HG03439 (cell line): Measurements from ENCODE around the gene RAI14.
"Not testable (repeated sequence)": the region's sequence is repeated elsewhere in the genome, so short reads cannot be mapped to it uniquely, and the experiment has no call there.

Source experiments
- ATAC-seq: cut with Tn5 transposase; IDR thresholded peaks from one replicate; pipeline ENCODE4 v1.9.1; 2021; ENCODE audit warnings: mild to moderate bottlenecking, moderate library complexity; ENCODE audit not compliant: unreplicated experiment

Gene RAI14

DNA sequence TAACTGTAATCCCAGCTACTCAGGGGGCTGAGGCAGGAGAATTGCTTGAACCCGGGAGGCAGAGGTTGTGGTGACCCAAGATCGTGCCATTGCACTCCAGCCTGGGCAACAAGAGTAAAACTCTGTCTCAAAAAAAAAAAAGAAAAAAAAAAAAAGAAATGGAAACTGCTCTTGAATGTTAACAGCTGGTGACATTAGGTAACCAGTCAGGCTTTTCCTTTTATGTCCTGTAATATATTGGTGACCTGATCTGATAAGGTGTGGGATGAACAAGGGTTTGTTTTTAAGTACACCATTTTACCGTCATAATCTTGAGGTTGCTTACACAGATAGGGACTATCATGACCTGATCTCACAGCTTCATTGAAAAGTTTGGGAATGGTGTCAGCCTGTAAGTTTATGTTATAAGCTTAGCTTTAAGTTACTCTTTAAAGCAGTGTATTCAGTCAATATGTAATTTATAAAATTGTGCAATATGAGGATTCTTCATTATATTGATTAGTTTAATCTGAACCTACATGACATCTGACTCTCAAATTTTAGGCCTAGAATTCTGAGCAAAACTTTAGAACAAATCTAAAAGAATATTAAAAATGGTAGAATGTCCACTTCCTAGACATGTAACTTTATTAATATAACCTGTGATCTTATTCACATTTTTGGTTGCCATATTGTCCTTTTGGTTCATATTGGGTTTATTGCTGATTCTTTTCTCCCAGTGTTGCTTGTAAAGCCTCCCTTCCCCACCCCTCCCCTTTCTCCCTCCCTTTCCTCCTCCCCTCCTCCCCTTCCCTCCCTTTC, 41.4 kb downstream of the RAI14 start:
- ATAC-seq = no peak

DNA sequence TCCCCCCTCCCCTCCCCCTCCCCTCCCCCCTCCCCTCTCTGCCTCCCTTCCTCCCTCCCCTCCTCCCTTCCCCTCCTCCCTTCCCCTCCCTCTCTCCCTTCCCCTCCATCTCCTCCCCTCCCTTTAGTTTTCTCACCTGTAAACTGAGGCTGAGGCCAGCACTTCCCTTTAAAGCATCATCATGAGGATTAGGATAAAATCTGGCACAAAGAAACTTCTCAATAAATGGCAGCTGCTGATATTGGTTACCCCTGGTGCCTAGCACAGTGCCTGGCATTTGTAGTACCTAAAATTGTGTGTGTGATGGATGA, 41.9 kb downstream of the RAI14 start:
- no peak for ATAC-seq

DNA sequence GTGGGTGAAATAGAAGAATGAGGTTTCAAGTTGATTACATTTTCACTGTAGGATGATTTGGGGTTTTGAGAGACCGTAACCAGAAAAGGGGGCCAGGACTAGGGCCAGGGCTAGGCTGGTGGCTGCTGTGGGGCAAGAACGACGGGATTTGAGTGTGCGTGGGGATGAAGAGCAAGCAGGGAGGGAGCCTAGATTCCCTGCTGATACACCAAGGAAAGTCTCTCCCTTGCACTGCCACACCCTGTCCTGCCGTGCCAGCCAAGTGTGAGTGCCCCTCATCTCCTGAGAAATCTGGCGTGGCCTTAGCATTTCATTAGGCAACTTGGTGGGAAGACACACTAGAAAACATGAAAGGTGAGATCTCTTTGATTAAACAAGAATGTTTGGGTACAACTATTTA, 42.6 kb downstream of the RAI14 start:
- no peak for ATAC-seq

DNA sequence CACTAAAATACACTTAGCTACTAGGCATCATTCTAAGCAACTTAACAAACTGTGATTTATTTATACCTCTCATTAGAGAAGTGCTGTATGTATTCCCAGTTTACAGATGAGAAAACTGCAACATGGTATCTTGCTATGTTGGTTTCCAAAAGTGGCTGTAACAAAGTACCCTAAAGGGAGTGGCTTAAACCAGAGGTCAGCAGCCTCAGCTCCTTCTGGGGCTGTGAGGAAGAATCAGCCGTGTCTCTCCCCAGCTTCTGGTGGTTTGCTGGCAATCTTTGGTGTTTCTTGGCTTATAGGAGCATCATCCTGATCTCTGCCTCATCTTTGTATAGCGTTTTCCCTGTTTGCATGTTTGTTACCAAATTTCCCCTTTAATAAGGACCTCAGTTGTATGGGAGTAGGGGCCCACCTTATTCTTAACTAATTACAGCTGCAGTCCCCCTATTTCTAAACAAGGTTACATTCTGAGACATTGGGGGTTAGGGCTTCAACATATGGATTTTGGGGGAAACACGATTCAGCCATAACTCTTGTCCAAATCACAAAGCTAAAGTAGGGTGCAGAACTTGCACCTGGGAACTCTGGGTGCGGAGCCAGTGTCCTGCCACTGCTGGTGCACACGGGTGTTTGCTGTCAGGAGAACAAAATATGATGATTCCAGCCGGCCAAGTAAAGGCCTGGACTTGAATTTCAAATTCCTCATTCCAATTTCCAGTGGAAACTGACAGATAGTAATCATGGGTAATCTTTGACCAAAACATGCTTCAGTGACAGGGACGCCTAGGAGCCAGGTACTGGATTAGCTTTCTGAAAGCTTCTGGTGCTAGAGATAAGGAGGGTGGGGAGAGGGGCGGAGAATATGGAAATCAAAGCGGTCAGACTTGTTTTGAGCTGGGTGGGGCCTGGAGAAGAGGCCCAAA, 43.3 kb downstream of the RAI14 start:
- no peak for ATAC-seq

DNA sequence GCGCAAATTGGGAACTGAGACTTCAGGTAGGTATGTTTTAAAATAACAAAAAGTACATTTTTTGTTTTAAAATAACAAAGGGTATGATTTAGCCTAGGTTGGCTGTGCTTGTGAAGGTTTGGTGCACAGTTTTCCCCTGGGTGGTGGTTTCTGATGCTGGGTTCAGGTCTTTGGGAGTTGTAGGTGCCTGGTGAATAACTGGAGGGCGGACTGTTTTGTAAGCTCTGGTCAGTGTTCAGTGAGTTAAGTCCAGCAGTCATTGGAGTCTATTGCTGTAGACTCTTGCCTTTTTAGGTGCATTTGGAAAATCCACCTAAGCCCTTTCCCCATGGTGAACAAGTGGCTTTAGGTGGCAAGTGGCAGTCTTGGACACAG, 43.9 kb downstream of the RAI14 start:
- no peak for ATAC-seq

DNA sequence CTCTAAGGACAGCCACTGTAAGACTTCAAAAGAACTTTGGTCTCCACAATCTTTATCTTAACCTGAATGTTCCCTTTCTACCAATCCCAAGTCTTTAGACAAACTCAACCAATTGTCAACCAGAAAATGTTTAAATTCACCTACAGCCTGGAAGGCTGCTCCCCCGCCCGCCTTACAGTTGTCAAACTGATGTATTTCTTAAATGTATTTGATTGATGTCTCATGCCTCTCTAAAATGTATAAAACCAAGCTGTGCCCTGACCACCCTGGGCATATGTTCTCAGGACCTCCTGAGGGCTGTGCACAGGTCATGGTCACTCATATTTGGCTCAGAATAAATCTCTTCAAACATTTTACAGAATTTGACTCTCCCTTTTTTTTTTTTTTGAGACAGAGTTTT, 45.3 kb downstream of the RAI14 start:
- ATAC-seq = not testable (repeated sequence)

DNA sequence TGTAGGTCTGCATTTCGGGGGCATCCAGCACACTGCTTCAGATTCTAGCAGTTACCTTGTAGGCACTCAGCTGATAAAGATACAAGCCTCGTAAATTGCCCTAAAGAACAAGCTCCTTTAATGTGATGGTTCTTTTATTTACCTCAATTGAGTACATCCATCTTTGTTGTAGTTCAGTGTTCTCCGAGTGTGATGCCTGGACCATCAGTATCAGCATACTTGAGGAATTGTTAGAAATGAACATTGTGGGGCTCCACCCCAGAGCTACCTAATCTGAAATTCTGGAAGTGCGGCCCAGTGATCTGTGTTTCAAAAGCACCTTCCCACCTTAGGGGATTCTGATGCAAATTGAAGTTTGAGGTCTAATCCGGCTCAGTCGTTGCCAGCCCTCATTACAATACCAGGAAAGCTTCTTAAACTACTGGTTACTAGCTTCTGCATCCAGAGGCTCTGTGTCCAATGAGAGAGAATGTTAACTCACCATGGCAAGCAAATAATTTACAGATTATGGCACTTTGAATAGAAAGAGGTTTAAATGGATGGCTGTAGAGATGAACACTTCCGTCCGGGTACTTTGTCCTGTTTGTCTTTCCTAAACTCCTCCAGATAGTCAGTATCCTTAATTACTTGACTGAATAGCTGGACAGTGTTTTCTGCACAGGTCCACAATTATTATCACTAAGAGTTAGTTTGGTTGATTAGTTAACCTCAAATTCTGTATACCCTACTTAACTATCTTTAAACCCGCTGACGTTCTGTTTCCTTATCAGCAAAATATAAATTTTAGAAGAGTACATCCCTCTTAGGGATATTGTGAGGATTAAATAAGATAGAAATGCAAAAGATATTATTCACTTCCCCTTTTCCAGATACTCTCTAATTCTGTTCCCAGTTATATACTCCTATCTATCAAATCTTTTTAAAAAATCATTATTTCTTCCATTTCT, 47.9 kb downstream of the RAI14 start:
- no peak for ATAC-seq

DNA sequence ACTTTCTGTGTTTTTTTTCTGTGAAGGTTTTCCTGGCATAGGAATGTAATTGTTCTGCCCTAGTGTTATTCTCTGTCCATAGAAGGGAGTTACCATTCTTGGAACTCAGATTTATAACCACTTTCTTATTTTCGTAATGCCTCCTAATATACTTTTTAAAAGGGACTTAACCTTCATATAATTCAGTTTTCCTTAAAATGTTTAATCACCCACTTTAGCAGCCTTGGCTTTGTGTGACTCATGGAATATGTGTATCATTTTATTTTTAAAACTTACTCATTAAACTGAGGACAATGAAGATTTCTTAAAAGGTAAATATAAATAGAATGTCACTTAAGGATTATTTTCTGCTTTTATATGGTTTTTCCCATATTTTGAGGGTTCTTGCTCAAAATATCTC, 50.0 kb downstream of the RAI14 start:
- no peak for ATAC-seq

DNA sequence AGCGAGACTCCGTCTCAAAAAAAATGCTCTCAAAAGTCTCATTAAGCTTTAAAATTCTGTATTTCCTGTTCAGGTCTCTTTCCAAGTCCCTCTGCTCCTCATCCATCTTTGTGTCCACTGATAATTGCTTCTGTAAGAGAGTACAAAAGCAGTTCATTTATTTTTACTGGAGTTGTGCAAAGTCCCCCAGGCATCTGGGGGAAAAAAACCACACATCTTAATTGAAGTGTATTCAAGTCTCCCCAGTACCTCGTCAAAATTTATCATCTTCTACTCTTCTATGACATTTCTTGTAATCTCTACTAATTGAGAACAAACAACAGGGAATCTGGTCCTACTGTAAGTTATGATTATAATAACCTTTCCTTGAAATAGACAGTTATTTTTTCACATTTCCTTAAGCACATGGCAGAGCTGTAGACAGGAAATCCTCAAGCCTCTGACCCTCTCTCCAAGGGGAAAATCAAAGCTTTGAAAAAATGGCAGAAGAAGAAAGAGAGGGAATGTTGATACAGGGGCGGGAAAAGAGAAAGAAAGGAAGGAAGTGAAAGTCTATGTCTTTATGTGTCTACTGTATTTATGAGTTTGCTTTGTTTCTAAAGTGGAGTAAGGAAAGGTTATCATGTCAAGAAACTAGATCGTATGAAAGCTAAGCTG, 51.5 kb downstream of the RAI14 start:
- no peak for ATAC-seq

DNA sequence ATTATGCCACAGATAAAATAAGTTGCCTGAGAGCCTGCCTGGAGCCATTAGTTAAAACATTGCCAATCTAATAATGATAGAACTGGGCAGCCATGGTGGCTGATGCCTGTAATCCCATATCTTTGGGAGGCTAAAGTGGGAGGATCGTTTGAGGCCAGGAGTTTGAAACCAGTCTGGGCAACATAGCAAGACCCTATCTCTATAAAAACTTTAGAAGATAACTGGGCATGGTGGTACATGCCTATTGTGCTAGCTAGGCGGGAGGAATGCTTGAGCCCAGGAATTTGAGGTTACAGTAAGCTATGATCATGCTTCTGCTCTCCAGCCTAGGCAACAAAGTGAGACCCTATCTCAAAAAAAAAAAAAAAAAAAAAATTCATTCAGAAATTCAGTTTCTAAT, 52.6 kb downstream of the RAI14 start:
- no peak for ATAC-seq

DNA sequence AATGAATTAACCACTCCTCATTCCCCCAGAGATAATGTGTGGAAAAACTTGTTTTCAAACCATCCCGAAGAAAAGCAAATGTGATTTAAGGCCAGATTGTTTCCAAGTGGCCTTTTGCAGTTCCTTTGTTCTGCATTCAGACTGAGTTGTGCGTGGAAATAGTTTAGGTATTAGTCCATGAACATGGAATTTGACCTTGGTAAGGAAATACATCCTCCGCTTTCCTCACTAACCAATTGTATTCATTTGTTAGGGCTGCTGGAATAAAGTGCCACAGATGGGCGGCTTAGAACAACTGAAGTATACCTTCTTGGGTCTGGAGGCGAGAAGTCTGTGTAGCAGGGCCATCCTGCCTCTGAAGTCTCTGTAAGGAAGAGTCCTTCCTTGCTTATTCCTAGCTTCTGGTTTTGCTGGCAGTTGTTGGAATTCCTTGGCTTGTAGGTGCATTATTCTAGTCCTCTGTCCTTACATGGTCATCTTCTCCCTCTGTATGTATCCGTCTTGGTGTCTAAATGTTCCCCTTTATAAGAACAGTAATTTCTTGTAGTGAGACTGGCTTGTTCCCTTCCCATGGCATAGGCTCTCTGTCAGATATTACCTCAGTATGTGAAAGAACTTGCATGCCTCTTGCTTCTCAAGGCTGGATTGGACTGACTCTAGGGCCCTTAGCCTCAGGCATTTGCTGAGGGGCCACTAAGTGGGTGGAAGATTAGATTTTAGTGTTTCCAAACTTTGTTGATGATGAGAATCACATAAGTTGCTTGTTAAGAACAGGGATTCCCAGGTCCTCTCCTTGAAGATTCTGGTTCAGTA, 53.9 kb downstream of the RAI14 start:
- no peak for ATAC-seq

DNA sequence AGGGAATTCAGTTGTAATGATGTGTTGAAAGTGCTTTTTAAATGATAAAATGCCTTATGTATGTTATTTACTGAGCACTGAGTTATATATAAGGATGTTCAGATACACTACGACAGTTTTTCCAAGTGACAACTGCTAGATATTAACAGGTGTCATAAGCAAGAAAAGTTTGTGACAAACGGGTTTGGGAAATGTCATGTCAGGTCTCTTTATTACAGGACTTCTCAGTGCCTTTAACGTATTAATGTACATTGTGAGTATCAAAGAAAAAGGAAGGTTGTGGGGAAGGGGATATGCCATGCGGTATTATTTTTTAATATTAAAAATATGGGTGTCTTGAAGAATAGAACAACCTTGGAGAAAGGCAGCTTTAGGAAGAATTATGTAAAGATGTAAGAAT, 56.4 kb downstream of the RAI14 start:
- no peak for ATAC-seq

DNA sequence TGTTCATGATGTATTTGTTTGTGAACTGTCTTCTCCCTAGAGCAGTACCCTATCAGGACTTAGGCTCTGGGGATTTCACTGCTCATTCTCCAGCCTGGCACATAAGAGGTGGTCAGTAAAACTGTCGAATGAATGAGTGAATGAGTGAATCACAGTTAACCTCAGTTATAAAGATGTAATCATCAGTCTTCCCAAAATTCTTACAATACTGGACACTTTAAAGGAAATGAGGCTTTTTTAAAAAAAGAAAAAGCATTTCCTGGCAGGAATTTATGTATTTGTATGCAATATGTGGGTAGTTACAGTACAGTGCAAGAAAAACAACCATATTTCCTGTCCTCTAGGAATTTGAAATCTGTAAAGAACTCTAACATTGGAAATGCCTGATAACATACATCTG, 59.6 kb downstream of the RAI14 start:
- ATAC-seq = no peak

DNA sequence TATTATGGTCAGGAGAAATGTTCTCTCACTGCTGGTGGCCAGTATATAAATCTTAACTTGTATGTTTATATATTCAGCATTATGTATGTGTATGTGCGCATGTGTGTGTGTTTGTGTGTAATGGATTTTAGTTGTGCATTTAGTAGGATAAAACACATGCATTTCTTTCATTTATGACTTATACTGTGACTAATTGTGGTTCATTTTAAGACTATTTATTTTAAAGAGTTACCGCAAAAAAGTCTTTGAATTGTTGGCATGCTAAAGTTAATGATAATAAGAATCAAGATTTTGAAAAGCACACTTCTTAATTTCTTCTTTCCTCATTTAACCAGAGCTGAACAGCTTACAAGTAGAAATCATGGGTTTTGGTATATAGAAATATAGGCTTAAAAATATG, 60.9 kb downstream of the RAI14 start:
- no peak for ATAC-seq

DNA sequence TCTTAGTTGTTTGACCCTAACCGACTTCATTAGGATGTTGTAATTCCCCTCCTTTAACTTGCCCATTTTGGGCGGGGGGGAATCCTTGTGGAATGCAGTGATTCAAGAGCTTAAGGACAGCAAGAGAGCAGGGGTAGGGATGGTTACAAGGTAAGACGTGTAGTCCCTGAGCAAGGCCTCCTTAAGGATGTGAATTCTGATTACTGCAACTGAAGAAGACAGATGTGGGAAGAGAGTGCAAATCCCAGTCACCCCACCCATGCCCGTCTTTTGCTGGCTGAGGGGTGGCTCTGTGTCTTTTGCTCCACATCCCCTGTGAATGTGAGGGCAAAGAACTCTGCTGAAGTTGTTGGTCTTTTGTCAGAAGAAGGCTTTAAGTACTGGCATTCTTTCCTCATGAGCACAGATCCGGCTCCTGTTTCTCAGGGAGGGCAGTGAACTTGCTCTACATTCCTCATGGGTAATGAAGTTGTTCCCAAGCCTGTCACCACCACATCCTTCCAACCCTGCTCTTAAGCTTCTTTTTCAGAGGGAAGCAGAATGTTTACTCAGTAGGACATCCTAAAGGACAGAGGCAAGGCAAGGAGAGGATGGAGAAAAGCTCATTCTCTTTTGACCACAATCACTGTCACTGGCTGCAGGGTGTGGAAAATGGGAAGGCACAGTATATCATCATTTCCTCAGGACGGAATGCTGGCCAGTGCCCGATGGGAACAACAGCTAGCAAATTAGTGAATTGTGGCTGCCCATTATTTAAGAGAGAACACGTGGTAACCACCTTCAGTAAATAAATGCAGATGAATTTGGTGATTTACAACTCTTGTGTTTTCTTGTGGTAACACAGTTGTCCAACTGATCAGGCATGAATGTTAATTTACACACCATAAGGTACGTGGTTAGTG, 61.5 kb downstream of the RAI14 start:
- ATAC-seq = no peak

DNA sequence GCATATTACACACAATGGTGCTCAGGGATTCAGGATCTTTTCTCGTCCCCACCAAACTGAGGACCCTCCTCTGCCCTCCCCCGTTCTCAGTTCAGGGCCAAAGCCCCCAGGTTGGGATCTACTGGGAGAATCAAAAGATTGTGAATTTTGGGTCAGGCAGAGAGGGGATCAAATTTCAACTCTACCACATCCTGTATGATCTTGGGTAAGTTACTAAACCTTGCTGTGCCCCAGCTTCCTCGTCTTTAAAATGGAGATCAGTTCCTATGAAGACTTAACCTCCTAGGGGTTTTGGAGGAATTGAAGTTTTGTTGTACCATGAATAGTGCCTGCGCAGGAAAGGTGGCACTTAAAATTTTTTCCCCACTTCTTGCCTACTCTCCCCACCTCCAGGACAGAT, 62.4 kb downstream of the RAI14 start:
- ATAC-seq = no peak

DNA sequence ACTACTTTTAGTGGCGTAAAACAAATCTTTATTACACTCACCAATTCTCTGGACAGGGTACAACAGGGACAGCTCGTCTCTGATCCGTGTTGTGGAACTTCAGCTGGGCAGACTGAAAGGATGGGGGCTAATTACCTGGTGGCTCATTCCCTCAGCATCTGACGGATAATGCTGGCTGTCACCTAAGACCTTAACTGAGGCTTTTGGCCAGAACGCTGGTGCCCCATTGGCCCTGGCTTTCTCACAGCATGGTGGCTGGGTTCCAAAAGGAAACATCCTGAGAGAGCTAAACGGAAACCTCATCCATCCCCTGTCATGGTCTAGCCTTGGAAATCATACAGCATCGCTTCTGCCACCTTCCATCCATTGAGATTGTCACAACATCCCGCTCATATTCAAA, 62.9 kb downstream of the RAI14 start:
- no peak for ATAC-seq

DNA sequence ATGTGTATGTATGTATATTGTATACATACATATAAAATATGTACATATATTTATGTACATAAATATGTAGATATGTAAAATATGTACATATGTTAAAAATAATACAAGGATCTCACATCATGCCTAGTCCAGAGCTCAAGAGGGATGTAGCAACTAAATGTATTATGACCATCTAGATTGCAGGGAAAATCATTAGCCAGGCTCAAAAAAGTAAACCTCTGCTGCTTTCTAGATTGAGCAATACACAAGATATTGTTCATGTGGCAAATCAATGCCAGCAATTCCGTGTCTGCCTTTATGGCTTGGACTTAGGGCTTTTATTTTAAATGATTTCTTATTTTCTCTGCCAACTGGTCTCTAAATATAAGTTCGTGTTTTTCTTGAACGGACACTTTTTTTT, 65.2 kb downstream of the RAI14 start:
- no peak for ATAC-seq

DNA sequence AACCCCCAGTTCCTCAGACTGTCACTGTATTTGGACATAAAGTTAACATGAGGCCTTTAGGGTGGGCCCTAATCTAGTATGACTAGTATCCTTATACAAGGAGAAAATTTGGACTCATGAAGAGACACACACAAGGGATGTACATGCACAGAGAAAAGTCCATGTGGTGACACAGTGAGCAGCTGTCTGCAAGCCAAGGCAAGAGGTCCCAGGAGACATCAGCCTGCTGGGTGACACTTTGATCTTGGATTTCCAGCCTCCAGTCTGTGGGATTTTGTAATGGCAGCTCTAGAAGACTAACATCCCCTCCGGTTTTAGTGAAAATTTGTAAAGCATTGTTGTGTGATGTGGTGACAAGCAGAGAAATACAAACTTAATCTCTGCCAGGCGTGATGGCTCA, 66.1 kb downstream of the RAI14 start:
- no peak for ATAC-seq
